HAP-1 (cell line): Measurements from ENCODE around the gene YTHDC1.

Experiments
- DNase-seq, 2 experiments: peaks; one replicate each; pipeline ENCODE4 v3.0.0-alpha.2; 2016 to 2020; ENCODE audit warnings: low spot score in 2 of 2
- H3K27me3 ChIP-seq: fragments of 250-450 bp; sonication (Bioruptor Pico); 2 replicates; pipeline ENCODE4 v1.5.1; 2020; ENCODE audit warnings: low read depth, mild to moderate bottlenecking, moderate library complexity
- H3K36me3 ChIP-seq: fragments of 250-450 bp; sonication (Bioruptor Pico); replicated peaks from 2 replicates; pipeline ENCODE4 v1.5.1; 2020; ENCODE audit warnings: mild to moderate bottlenecking
- H3K4me1 ChIP-seq: fragments of 250-450 bp; sonication (Bioruptor Pico); 2 replicates; pipeline ENCODE4 v1.5.1; 2020; ENCODE audit warnings: mild to moderate bottlenecking
- H3K4me3 ChIP-seq: fragments of 250-450 bp; sonication (Bioruptor Pico); 2 replicates; pipeline ENCODE4 v1.5.1; 2020; ENCODE audit warnings: mild to moderate bottlenecking, moderate library complexity
- H3K9me3 ChIP-seq: fragments of 250-450 bp; sonication (Bioruptor Pico); 2 replicates; pipeline ENCODE4 v1.5.1; 2020; ENCODE audit warnings: mild to moderate bottlenecking, moderate library complexity
- in situ Hi-C: fragments of 300-500 bp; cut with MboI; formaldehyde crosslinking; loops from 3 replicates; pipeline ENCODE4 v1.14.3; 2020; ENCODE audit warnings: low sequenced_read_pairs, inconsistent platforms, mixed read lengths

YTHDC1 gene

DNA sequence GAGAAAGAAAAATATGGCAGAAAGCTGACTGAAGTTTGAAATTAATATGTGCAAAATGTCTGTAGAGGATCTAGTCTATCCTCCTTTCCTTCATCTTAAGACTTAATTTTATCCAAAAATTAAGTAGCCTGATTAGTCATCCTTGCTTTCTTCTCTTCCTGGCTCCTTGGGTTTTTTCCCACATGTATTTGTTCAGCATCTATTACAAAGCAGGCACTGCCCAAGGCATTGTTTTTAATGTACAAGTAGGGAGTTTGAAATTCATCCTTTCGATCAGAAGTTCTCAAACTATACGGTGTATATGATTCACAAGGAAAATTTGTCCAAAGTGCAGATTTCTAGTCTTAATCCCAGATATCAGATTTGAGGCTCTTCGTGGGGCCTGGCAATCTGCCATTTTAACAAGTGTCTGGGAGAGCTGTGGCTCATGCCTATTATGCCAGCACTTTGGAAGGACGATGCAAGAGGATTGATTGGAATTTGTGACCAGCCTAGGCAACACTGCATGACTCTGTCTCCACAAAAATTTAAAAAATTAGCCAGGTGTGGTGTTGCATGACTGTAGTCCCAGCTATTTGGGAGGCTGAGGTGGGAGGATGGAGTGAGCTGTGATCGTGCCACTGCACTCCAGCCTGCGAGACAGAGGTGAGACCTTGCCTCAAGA, 19.4 kb upstream of the YTHDC1 start:
- no peak overlapping the region for H3K4me3 ChIP-seq
- DNase-seq: no peak
- peaks cover 15% of the 10 kb centered on the region for H3K4me1 ChIP-seq
- in situ Hi-C loops: no loop called here
- no peaks in the 10 kb centered on the region for H3K36me3 ChIP-seq
- 0 out of 2 replicates have a peak, but pooled peaks cover 3% of the 10 kb centered on the region for H3K9me3 ChIP-seq
- no peaks in the 10 kb centered on the region for H3K27me3 ChIP-seq

DNA sequence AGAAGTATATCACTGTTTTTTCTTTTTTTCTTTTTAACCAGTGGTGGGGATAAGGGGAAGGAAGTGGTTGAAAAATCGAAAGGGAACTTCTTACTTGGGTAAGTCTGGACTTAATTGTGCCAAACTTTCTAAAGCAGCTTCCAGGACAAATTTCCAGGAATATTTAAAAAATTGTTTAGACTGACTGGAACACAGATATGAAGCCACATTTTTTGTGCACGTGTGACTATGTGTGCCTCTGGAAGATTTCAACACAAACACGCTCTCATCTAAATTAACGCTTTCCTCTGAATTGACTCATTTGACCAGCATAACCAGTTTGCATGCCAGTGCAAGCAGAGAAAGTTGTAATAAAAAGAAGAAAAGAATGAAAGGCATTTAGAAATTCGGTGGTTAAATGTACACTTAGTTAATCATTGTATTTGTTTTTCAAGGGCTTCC, 18.8 kb upstream of the YTHDC1 start:
- Histone ChIP-seq H3K36me3 (no peaks in the 10 kb centered on the region), H3K4me1 (peaks cover 12% of the 10 kb centered on the region), H3K27me3 (no peaks in the 10 kb centered on the region), H3K4me3 (no peak overlapping the region), H3K9me3 (0 out of 2 replicates have a peak, but pooled peaks cover 3% of the 10 kb centered on the region)
- in situ Hi-C loops: no loop called here
- DNase-seq: no peak

GRCh38 chr4:68367835-68368234, 17.9 kb upstream of the YTHDC1 start:
- Histone ChIP-seq H3K9me3 (0 out of 2 replicates have a peak, but pooled peaks cover 3% of the 10 kb centered on the region), H3K36me3 (no peaks in the 10 kb centered on the region), H3K4me3 (no peak overlapping the region), H3K27me3 (no peaks in the 10 kb centered on the region), H3K4me1 (peaks cover 6% of the 10 kb centered on the region)
- no peak for DNase-seq
- in situ Hi-C loops: no loop called here

DNA sequence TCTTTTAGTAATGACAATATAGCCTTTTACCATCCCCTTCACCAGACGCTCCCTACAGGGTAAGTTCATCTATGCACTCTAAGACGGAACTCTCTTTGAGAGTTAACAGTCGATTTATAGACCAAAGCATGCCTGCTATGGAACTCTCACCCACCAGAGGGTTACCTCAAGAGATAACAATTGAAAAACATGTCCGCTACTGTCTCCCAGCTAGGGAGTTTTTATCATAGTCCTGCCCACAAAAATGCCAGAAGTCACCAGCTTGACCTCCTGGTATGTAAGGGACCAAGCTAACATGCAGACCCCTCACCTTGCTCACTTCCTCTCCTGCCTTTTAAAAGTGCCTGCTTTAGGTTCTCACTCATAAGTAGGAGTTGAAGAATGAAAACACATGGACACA, 16.7 kb upstream of the YTHDC1 start:
- Histone ChIP-seq H3K27me3 (no peaks in the 10 kb centered on the region), H3K4me3 (no peak overlapping the region), H3K9me3 (0 out of 2 replicates have a peak, but pooled peaks cover 3% of the 10 kb centered on the region), H3K36me3 (no peaks in the 10 kb centered on the region), H3K4me1 (no peaks in the 10 kb centered on the region; the same call in 1 of the 2 replicates)
- in situ Hi-C loops: no loop called here
- DNase-seq: no peak

- no peak for DNase-seq
- Histone ChIP-seq H3K9me3 (0 out of 2 replicates have a peak, but pooled peaks cover 3% of the 10 kb centered on the region), H3K4me3 (no peak overlapping the region), H3K36me3 (no peaks in the 10 kb centered on the region), H3K4me1 (no peaks in the 10 kb centered on the region; the same call in 1 of the 2 replicates), H3K27me3 (no peaks in the 10 kb centered on the region)
- in situ Hi-C loops: no loop called here
Observed at GRCh38 chr4:68365068-68365467, 15.2 kb upstream of the YTHDC1 start.

DNA sequence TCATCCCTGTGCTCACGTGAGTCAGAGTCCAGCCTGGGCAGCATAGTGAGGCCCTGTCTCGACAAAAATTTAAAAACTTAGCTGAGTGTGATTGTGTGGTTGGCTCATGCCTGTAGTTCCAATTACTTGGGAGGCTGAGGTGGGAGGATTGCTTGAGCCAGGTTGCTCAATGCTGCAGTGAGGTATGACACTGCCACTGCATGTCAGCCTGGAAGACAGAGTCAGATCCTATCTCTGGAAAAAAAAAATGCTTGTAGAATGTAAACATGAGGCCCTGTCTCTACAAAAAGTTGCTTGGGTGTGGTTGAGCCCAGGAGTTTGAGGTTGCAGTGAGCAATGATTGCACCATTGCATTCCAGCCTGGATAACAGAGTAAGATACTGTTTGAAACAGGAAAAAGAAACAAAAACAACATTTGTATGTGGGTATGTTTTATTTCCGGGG, 11.3 kb upstream of the YTHDC1 start:
- H3K4me3 ChIP-seq: no peak overlapping the region
- in situ Hi-C loops: no loop called here
- H3K36me3 ChIP-seq: no peaks in the 10 kb centered on the region
- no peaks in the 10 kb centered on the region for H3K27me3 ChIP-seq
- no peaks in the 10 kb centered on the region for H3K4me1 ChIP-seq
- H3K9me3 ChIP-seq: 0 out of 2 replicates have a peak, but pooled peaks cover 3% of the 10 kb centered on the region
- no peak for DNase-seq

DNA sequence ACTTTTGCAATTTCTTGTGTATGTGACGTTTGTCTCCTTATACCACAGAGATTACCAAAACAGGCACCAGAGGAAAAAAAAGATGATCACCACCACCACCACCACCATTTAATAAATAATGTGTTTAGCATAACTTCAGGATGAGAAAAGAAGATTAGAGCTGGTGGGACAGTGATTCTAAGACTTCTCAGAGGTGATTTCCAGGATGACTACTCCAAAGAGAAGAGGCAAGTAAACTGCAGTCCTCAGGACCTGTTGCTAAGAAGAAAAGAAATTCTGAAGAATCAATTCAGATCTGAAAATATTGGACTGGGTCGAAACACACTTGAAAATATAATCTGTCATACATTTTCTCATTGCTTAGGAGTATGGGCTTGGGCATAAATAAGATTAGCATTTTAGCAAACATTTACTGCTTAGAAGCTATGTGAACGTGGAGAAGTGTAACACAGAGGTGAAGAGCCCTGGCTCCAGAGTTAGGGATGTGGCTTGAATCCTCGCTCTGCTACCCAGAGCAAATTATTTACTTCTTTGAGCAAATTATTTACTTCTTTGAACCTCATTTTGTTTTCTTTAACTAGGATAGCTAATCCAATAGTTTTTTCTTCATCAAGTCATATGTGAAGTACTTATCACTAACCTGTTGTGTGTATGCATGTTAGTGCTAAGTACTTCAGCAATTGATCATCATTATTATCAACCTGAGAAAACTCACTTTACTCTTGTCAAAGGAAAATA, 10.5 kb upstream of the YTHDC1 start:
- H3K4me1 ChIP-seq: no peaks in the 10 kb centered on the region
- H3K4me3 ChIP-seq: no peak overlapping the region
- 0 out of 2 replicates have a peak, but pooled peaks cover 3% of the 10 kb centered on the region for H3K9me3 ChIP-seq
- DNase-seq: no peak
- in situ Hi-C loops: no loop called here
- H3K27me3 ChIP-seq: no peaks in the 10 kb centered on the region
- no peaks in the 10 kb centered on the region for H3K36me3 ChIP-seq

- Histone ChIP-seq H3K4me1 (no peaks in the 10 kb centered on the region), H3K36me3 (no peaks in the 10 kb centered on the region), H3K9me3 (no peaks in the 10 kb centered on the region), H3K27me3 (no peaks in the 10 kb centered on the region), H3K4me3 (no peak overlapping the region)
- in situ Hi-C loops: no loop called here
- DNase-seq: no peak
Observed at GRCh38 chr4:68359508-68359907, 9.6 kb upstream of the YTHDC1 start.

GRCh38 chr4:68358988-68359387, 9.1 kb upstream of the YTHDC1 start:
- Histone ChIP-seq H3K36me3 (no peaks in the 10 kb centered on the region), H3K9me3 (no peaks in the 10 kb centered on the region), H3K4me1 (no peaks in the 10 kb centered on the region), H3K27me3 (no peaks in the 10 kb centered on the region), H3K4me3 (no peak overlapping the region)
- DNase-seq: no peak
- in situ Hi-C loops: no loop called here

DNA sequence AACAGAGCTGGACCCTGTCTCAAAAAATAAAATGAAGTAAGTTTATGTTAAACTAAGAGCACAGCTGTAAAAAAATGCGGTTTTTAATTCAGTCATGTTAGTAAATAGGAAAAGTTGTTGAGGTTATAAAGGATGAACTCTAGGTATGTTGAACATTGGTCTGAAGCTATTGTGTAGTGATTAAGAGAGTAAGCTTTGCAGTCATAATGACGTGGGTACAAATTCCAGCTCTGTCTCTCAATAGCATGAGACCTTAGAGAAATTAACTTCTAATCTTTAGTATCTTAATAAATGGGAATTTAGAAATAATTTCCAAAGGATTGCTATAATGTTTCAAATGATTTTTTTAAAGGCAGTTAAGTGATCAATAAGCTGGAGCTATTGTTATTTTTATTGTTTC, 2.9 kb upstream of the YTHDC1 start:
- in situ Hi-C loops: no loop called here
- Histone ChIP-seq H3K4me3 (no peak overlapping the region), H3K36me3 (no peaks in the 10 kb centered on the region), H3K27me3 (no peaks in the 10 kb centered on the region), H3K4me1 (peaks cover 4% of the 10 kb centered on the region), H3K9me3 (no peaks in the 10 kb centered on the region)
- no peak for DNase-seq

GRCh38 chr4:68349279-68349648, 626 bp downstream of the YTHDC1 start:
- Histone ChIP-seq H3K27me3 (no peaks in the 10 kb centered on the region), H3K4me3 (peak overlapping the region; percentile 87), H3K4me1 (peaks cover 11% of the 10 kb centered on the region), H3K9me3 (no peaks in the 10 kb centered on the region), H3K36me3 (no peaks in the 10 kb centered on the region)
- no peak for DNase-seq
- in situ Hi-C loops: no loop called here

GRCh38 chr4:68348577-68348976, 1.3 kb downstream of the YTHDC1 start:
- Histone ChIP-seq H3K9me3 (no peaks in the 10 kb centered on the region), H3K4me1 (peaks cover 11% of the 10 kb centered on the region), H3K36me3 (no peaks in the 10 kb centered on the region), H3K4me3 (peak overlapping the region; percentile 87), H3K27me3 (no peaks in the 10 kb centered on the region)
- in situ Hi-C loops: no loop called here
- no peak for DNase-seq

- Histone ChIP-seq H3K36me3 (no peaks in the 10 kb centered on the region), H3K27me3 (no peaks in the 10 kb centered on the region), H3K4me3 (peak overlapping the region; percentile 87), H3K9me3 (no peaks in the 10 kb centered on the region), H3K4me1 (peaks cover 11% of the 10 kb centered on the region)
- in situ Hi-C loops: no loop called here
- DNase-seq: no peak
Observed at GRCh38 chr4:68347845-68348244, 2.0 kb downstream of the YTHDC1 start.

GRCh38 chr4:68346461-68346860, 3.4 kb downstream of the YTHDC1 start:
- Histone ChIP-seq H3K27me3 (no peaks in the 10 kb centered on the region), H3K36me3 (no peaks in the 10 kb centered on the region), H3K9me3 (no peaks in the 10 kb centered on the region), H3K4me1 (peaks cover 11% of the 10 kb centered on the region), H3K4me3 (no peak overlapping the region)
- no peak for DNase-seq
- in situ Hi-C loops: no loop called here
